H9 (cell line): ENCODE measurements around the gene AXIN1. TPM values are rescaled to one million over a fixed set of nuclear protein-coding genes. Genes with fewer than 3 reads are reported as not detected.

Experiments
- DNase-seq: peaks from one replicate; pipeline ENCODE4 v3.0.0-alpha.2; 2017
- H2AFZ ChIP-seq: one replicate; pipeline ENCODE4 v1.6.1; 2013; ENCODE audit warnings: mild to moderate bottlenecking, low read length, control low read depth, moderate library complexity
- H2AK5ac ChIP-seq: 2 replicates; pipeline ENCODE4 v1.6.1; 2013; ENCODE audit warnings: low read length, control low read depth, mixed read lengths; ENCODE audit not compliant: insufficient read length
- H2BK120ac ChIP-seq: one replicate; pipeline ENCODE4 v1.6.1; 2013; ENCODE audit warnings: low read depth, mild to moderate bottlenecking, low read length, control low read depth, inconsistent platforms; ENCODE audit not compliant: poor library complexity, severe bottlenecking
- H2BK12ac ChIP-seq: 2 replicates; pipeline ENCODE4 v1.6.1; 2013; ENCODE audit warnings: low read length, control low read depth, mixed read lengths, low read depth; ENCODE audit not compliant: insufficient read length
- H2BK15ac ChIP-seq: 2 replicates; pipeline ENCODE4 v1.6.1; 2013; ENCODE audit warnings: low read depth, low read length, control low read depth
- H2BK20ac ChIP-seq: one replicate; pipeline ENCODE4 v1.6.1; 2013; ENCODE audit warnings: low read depth, mild to moderate bottlenecking, low read length, control low read depth, inconsistent platforms; ENCODE audit not compliant: poor library complexity, severe bottlenecking
- H2BK5ac ChIP-seq: 2 replicates; pipeline ENCODE4 v1.6.1; 2013; ENCODE audit warnings: low read length, control low read depth, mixed read lengths; ENCODE audit not compliant: insufficient read length
- H3K14ac ChIP-seq: 2 replicates; pipeline ENCODE4 v1.6.1; 2013; ENCODE audit warnings: low read length, control low read depth; ENCODE audit not compliant: insufficient read depth
- H3K18ac ChIP-seq: 2 replicates; pipeline ENCODE4 v1.6.1; 2013; ENCODE audit warnings: low read depth, mild to moderate bottlenecking, mixed read lengths, low read length, control low read depth; ENCODE audit not compliant: insufficient read length
- H3K23ac ChIP-seq: 2 replicates; pipeline ENCODE4 v1.6.1; 2013; ENCODE audit warnings: low read length, control low read depth, mixed read lengths, low read depth; ENCODE audit not compliant: insufficient read length
- H3K23me2 ChIP-seq: 2 replicates; pipeline ENCODE4 v1.6.1; 2013; ENCODE audit warnings: low read depth, mild to moderate bottlenecking, mixed read lengths, low read length, control low read depth; ENCODE audit not compliant: insufficient read length, poor library complexity, severe bottlenecking
- H3K27ac ChIP-seq: 2 replicates; pipeline ENCODE4 v1.5.1; 2013; ENCODE audit warnings: low read length, control low read depth, mixed read lengths, low read depth; ENCODE audit not compliant: insufficient read length
- H3K27me3 ChIP-seq: 2 replicates; pipeline ENCODE4 v1.6.1; 2013; ENCODE audit warnings: low read length, control low read depth, inconsistent platforms; ENCODE audit not compliant: insufficient read depth
- H3K4ac ChIP-seq: 2 replicates; pipeline ENCODE4 v1.6.1; 2013; ENCODE audit warnings: low read depth, mild to moderate bottlenecking, control low read depth, inconsistent platforms, low read length, moderate library complexity
- H3K4me1 ChIP-seq: 2 replicates; pipeline ENCODE4 v1.6.1; 2013; ENCODE audit warnings: low read length, control low read depth, inconsistent platforms; ENCODE audit not compliant: insufficient read depth
- H3K4me2 ChIP-seq: 2 replicates; pipeline ENCODE4 v1.6.1; 2013; ENCODE audit warnings: low read length, control low read depth, mixed read lengths; ENCODE audit not compliant: insufficient read length, insufficient read depth
- H3K56ac ChIP-seq: 2 replicates; pipeline ENCODE4 v1.6.1; 2013; ENCODE audit warnings: low read depth, mild to moderate bottlenecking, mixed read lengths, low read length, control low read depth; ENCODE audit not compliant: insufficient read length
- H3K79me1 ChIP-seq: 2 replicates; pipeline ENCODE4 v1.6.1; 2013; ENCODE audit warnings: low read depth, mild to moderate bottlenecking, moderate library complexity, low read length, control low read depth, inconsistent platforms; ENCODE audit not compliant: insufficient read depth, poor library complexity, severe bottlenecking
- H3K79me2 ChIP-seq: 2 replicates; pipeline ENCODE4 v1.6.1; 2013; ENCODE audit warnings: low read length, control low read depth, inconsistent platforms; ENCODE audit not compliant: insufficient read depth
- H3K9ac ChIP-seq: 2 replicates; pipeline ENCODE4 v1.6.1; 2013; ENCODE audit warnings: low read length, control low read depth, mixed read lengths; ENCODE audit not compliant: insufficient read length; ENCODE audit errors: extremely low read depth
- H3K9me3 ChIP-seq: one replicate; pipeline ENCODE4 v1.6.1; 2013; ENCODE audit warnings: low read depth, low read length, inconsistent platforms; ENCODE audit not compliant: control insufficient read depth
- H3T11ph ChIP-seq: one replicate; pipeline ENCODE4 v1.6.1; 2013; ENCODE audit warnings: mild to moderate bottlenecking, low read length, control low read depth, inconsistent platforms
- H4K20me1 ChIP-seq: one replicate; pipeline ENCODE4 v1.6.1; 2013; ENCODE audit not compliant: control insufficient read depth, insufficient read length, insufficient read depth
- H4K5ac ChIP-seq: 2 replicates; pipeline ENCODE4 v1.6.1; 2013; ENCODE audit warnings: low read depth, mild to moderate bottlenecking, mixed read lengths, low read length, control low read depth; ENCODE audit not compliant: insufficient read length
- H4K8ac ChIP-seq: replicated peaks from 2 replicates; pipeline ENCODE4 v1.6.1; 2013; ENCODE audit warnings: low read length, control low read depth, mixed read lengths, low read depth; ENCODE audit not compliant: insufficient read length
- H4K91ac ChIP-seq: 2 replicates; pipeline ENCODE4 v1.6.1; 2013; ENCODE audit warnings: low read depth, mild to moderate bottlenecking, moderate library complexity, mixed read lengths, low read length, control low read depth; ENCODE audit not compliant: insufficient read length
- H3K27ac Mint-ChIP-seq, 3 experiments: 2 replicates in 2 of 3; 3 replicates in 1 of 3; pipeline ENCODE4 v1.8.0; 2020 to 2021; ENCODE audit warnings: mixed read lengths in 3 of 3, mild to moderate bottlenecking in 1 of 3, moderate library complexity in 1 of 3
- H3K27me3 Mint-ChIP-seq: 2 replicates; pipeline ENCODE4 v1.8.0; 2021; ENCODE audit warnings: low read depth, mild to moderate bottlenecking, moderate library complexity, mixed read lengths
- H3K36me3 Mint-ChIP-seq, 3 experiments: 2 replicates in 2 of 3; 3 replicates in 1 of 3; pipeline ENCODE4 v1.8.0; 2020 to 2021; ENCODE audit warnings: low read depth in 3 of 3, mixed read lengths in 3 of 3; ENCODE audit not compliant: insufficient read depth in 1 of 3
- H3K4me1 Mint-ChIP-seq, 2 experiments: 2 replicates each; pipeline ENCODE4 v1.8.0; 2020; ENCODE audit warnings: mixed read lengths in 2 of 2
- H3K4me3 Mint-ChIP-seq, 2 experiments: 2 replicates in 1 of 2; 3 replicates in 1 of 2; pipeline ENCODE4 v1.8.0; 2020 to 2021; ENCODE audit warnings: mild to moderate bottlenecking in 2 of 2, mixed read lengths in 2 of 2, moderate library complexity in 1 of 2
- H3K9me3 Mint-ChIP-seq, 2 experiments: 2 replicates in 1 of 2; 3 replicates in 1 of 2; pipeline ENCODE4 v1.8.0; 2020; ENCODE audit warnings: mild to moderate bottlenecking in 2 of 2, mixed read lengths in 2 of 2, moderate library complexity in 1 of 2
- CTCF ChIP-seq: fragments of 200-600 bp; sonication (generic); conservative IDR thresholded peaks from 3 replicates; pipeline ENCODE4 v1.8.0; 2021; ENCODE audit warnings: antibody characterized with exemption, mild to moderate bottlenecking
- WGBS: extraction: QIAGEN DNeasy Blood & Tissue Kit; methylation state at CpG from one replicate; pipeline ENCODE4 v1.1.7; 2013; ENCODE audit warnings: missing lambda C conversion rate, low lambda C conversion rate, mixed read lengths; ENCODE audit not compliant: insufficient read length; ENCODE audit errors: extremely low coverage; 5-methylcytosine and 5-hydroxymethylcytosine counted together
- total RNA-seq: library from RNA; stranded (reverse); gene quantifications from 2 replicates; pipeline ENCODE4 v1.2.1, GENCODE V29; 2021

AXIN1 gene
- total RNA-seq, 1 experiment from 2014 or later = 50.9 TPM

GRCh38 chr16:322476-323143 is 29.9 kb downstream of the AXIN1 start:
- Histone ChIP-seq H2BK12ac (no peak overlapping the region), H4K5ac (no peak overlapping the region), H3K4ac (no peak overlapping the region), H3K18ac (no peak overlapping the region), H3K4me1 (no peaks in the 10 kb centered on the region; the same call in 1 of the 2 replicates), H2AK5ac (no peak overlapping the region), H3K9me3 (no peaks in the 10 kb centered on the region), H3K9ac (no peak overlapping the region), H3K79me2 (peaks cover 5% of the 10 kb centered on the region; the same call in 1 of the 2 replicates), H4K20me1 (no peaks in the 10 kb centered on the region), H3K27ac (no peak overlapping the region), H3K79me1 (peaks cover 10% of the 10 kb centered on the region), H4K8ac (no peak overlapping the region), H2AFZ (no peak overlapping the region), H3K23ac (no peak overlapping the region), H2BK5ac (no peak overlapping the region), H3K27me3 (no peaks in the 10 kb centered on the region), H3K14ac (no peak overlapping the region; the same call in 1 of the 2 replicates), H2BK120ac (no peak overlapping the region), H2BK20ac (no peak overlapping the region), H3K23me2 (no peaks in the 10 kb centered on the region), H2BK15ac (no peak overlapping the region), H3T11ph (no peak overlapping the region), H4K91ac (no peak overlapping the region), H3K56ac (no peak overlapping the region), H3K4me2 (no peak overlapping the region)
- WGBS = no CpG with 5 or more reads among the region's 13 CpGs
- no peaks in the 10 kb centered on the region for H3K9me3 Mint-ChIP-seq
- no peak for DNase-seq
- H3K36me3 Mint-ChIP-seq = peaks cover 0 to 11% (median 5%) of the 10 kb centered on the region in 3 experiments; a peak in 6 of 7 replicates
- TF ChIP-seq CTCF = no peak
- peaks cover 35 to 38% of the 10 kb centered on the region in 2 experiments for H3K4me1 Mint-ChIP-seq
- no peak overlapping the region for H3K4me3 Mint-ChIP-seq
- H3K27ac Mint-ChIP-seq = peak overlapping the region; percentile 73 to 91 (median 85); a peak in 5 of 7 replicates
- no peaks in the 10 kb centered on the region for H3K27me3 Mint-ChIP-seq
